Endothelial cell of umbilical vein (primary cell): ENCODE data around the gene TSPAN13. TPM values are rescaled to one million over a fixed set of nuclear protein-coding genes. Genes with fewer than 3 reads are reported as not detected.

Experiments used
- BruUV-seq: library from RNA; stranded (reverse); fragments of 400-500 nt; replicated peaks from 2 replicates; lab custom pipeline; 2021; lab: Mats Ljungman, UMichigan
- CTCF ChIA-PET: fragments of 300-600, 350-600 bp; sonication (Branson Sonifier 250); formaldehyde crosslinking; loops from one replicate; lab custom pipeline; 2021; ENCODE audit warnings: antibody characterized with exemption, inconsistent platforms; lab: Charles Lee
- POLR2A ChIA-PET: fragments of 300-600, 350-600 bp; sonication (Branson Sonifier 250); formaldehyde crosslinking; loops from one replicate; lab custom pipeline; 2021; ENCODE audit warnings: antibody characterized with exemption, inconsistent platforms; lab: Charles Lee
- DNase-seq: peaks from one replicate; pipeline ENCODE4 v3.0.0-alpha.2; 2011; ENCODE audit warnings: low read depth, low spot score
- FAIRE-seq: peaks from 2 replicates; lab custom pipeline; 2011; peaks lifted over from hg19 to GRCh38; lab: Jason Lieb, UNC
- H2AFZ ChIP-seq: 2 replicates; pipeline ENCODE4 v1.6.0; 2012; ENCODE audit warnings: low read depth, low read length, control low read depth, inconsistent platforms
- H3K27ac ChIP-seq: 2 replicates; pipeline ENCODE4 v1.5.1; 2011; ENCODE audit warnings: low read depth, mild to moderate bottlenecking, control low read depth, low read length, moderate library complexity; ENCODE audit not compliant: insufficient read depth
- H3K27me3 ChIP-seq, 2 experiments: 2 replicates each; pipeline versions ENCODE4 v1.6.0 to v1.6.1; 2011; ENCODE audit warnings: low read length in 2 of 2, mixed read lengths in 1 of 2; ENCODE audit not compliant: control insufficient read depth in 2 of 2, insufficient read depth in 2 of 2
- H3K36me3 ChIP-seq, 2 experiments: 2 replicates in 1 of 2; 3 replicates in 1 of 2; pipeline ENCODE4 v1.5.1; 2011; ENCODE audit warnings: low read length in 2 of 2, mild to moderate bottlenecking in 1 of 2, moderate library complexity in 1 of 2; ENCODE audit not compliant: control insufficient read depth in 2 of 2, insufficient read depth in 2 of 2; ENCODE audit errors: extremely low read depth in 1 of 2
- H3K4me1 ChIP-seq: 3 replicates; pipeline ENCODE4 v1.5.1; 2011; ENCODE audit warnings: mild to moderate bottlenecking, low read length; ENCODE audit not compliant: control insufficient read depth, insufficient read depth; ENCODE audit errors: extremely low read depth
- H3K4me2 ChIP-seq: 2 replicates; pipeline ENCODE4 v1.6.1; 2011; ENCODE audit warnings: low read length, control low read depth, mixed read lengths; ENCODE audit not compliant: insufficient read depth
- H3K4me3 ChIP-seq, 3 experiments: fragments of 200-600 bp in 1 of 3; sonication (generic), shearing (Covaris generic) in 1 of 3; replicated peaks in 1 of 3; 2 replicates each; pipeline ENCODE4 v1.5.1; 2011 to 2016; ENCODE audit warnings: control low read depth in 3 of 3, low read length in 3 of 3, mild to moderate bottlenecking in 2 of 3, inconsistent platforms in 1 of 3, low read depth in 1 of 3, moderate library complexity in 1 of 3; ENCODE audit not compliant: insufficient read depth in 1 of 3
- H3K79me2 ChIP-seq: 2 replicates; pipeline ENCODE4 v1.6.0; 2012; ENCODE audit warnings: low read length, inconsistent platforms; ENCODE audit not compliant: control insufficient read depth, insufficient read depth
- H3K9ac ChIP-seq: replicated peaks from 2 replicates; pipeline ENCODE3; 2011; ENCODE audit warnings: low read length, control low read depth; ENCODE audit not compliant: insufficient read depth; ENCODE audit errors: extremely low read depth
- H3K9me1 ChIP-seq: replicated peaks from 3 replicates; pipeline ENCODE4 v1.6.0; 2011; ENCODE audit warnings: mild to moderate bottlenecking, low read length; ENCODE audit not compliant: control insufficient read depth, insufficient read depth; ENCODE audit errors: extremely low read depth
- H3K9me3 ChIP-seq: replicated peaks from 2 replicates; pipeline ENCODE4 v1.5.1; 2012; ENCODE audit warnings: low read length, inconsistent platforms; ENCODE audit not compliant: control insufficient read depth, insufficient read depth
- H4K20me1 ChIP-seq: replicated peaks from 2 replicates; pipeline ENCODE3; 2011; ENCODE audit warnings: mild to moderate bottlenecking, low read length; ENCODE audit not compliant: control insufficient read depth, insufficient read depth; ENCODE audit errors: extremely low read depth
- EZH2 ChIP-seq: IDR thresholded peaks from 2 replicates; pipeline ENCODE4 v1.6.1; 2012; ENCODE audit warnings: borderline replicate concordance, low read depth, mild to moderate bottlenecking, moderate library complexity, low read length, inconsistent platforms; ENCODE audit not compliant: severe bottlenecking
- FOS ChIP-seq: IDR thresholded peaks from 2 replicates; pipeline ENCODE4 v1.6.1; 2011; ENCODE audit warnings: mild to moderate bottlenecking, low read length, moderate library complexity, borderline replicate concordance; ENCODE audit not compliant: insufficient read depth
- GATA2 ChIP-seq: IDR thresholded peaks from 2 replicates; pipeline ENCODE4 v1.7.0; 2011; ENCODE audit warnings: low read depth, mild to moderate bottlenecking, moderate library complexity, mixed read lengths, low read length; ENCODE audit not compliant: insufficient read length, insufficient read depth
- JUN ChIP-seq: IDR thresholded peaks from 2 replicates; pipeline ENCODE4 v1.6.1; 2011; ENCODE audit warnings: borderline replicate concordance, low read depth; ENCODE audit not compliant: insufficient read length, insufficient read depth
- MYC ChIP-seq: IDR thresholded peaks from one replicate; pipeline ENCODE4 v1.6.1; 2011; ENCODE audit warnings: mild to moderate bottlenecking, low read depth, low read length
- POLR2A ChIP-seq: IDR thresholded peaks from 2 replicates; pipeline ENCODE4 v1.6.1; 2012; ENCODE audit warnings: low read depth, mild to moderate bottlenecking, control low read depth, low read length
- POLR2AphosphoS5 ChIP-seq: IDR thresholded peaks from 2 replicates; pipeline ENCODE4 v1.6.1; 2012; ENCODE audit warnings: low read depth, mild to moderate bottlenecking, control low read depth, low read length, moderate library complexity; ENCODE audit not compliant: insufficient read depth
- dilution Hi-C: fragments of 300-500 bp; cut with MboI; formaldehyde crosslinking; loops from one replicate; pipeline ENCODE4 v1.15.0; 2019; ENCODE audit warnings: low sequenced_read_pairs; ENCODE audit not compliant: extremely low pct_ligation_motif_present
- intact Hi-C: fragments of 100-400 bp; cut with micrococcal nuclease; formaldehyde crosslinking; loops from one replicate; pipeline ENCODE4 v1.10.0; 2022
- polyA plus RNA-seq, 4 experiments: library from polyadenylated mRNA; depleted of rRNA in 3 of 4; stranded (reverse) in 3 of 4; unstranded in 1 of 4; fragments of >200 nt; gene quantifications; 2 replicates each; pipeline versions ENCODE4 v1.2.1 to v1.2.3, GENCODE V29; 2011 to 2012; ENCODE audit warnings: missing spikeins in 1 of 4
- total RNA-seq: library from RNA; stranded (reverse); gene quantifications from 2 replicates; pipeline ENCODE4 v1.2.3, GENCODE V29; 2021
- TF ChIP-seq, protein P1 (sequence below), 2 donors: IDR thresholded peaks; 1 replicate in 1 of 2; 2 replicates in 1 of 2; pipeline ENCODE4 v1.5.1; 2011; ENCODE audit warnings: low read length in 2 of 2, mild to moderate bottlenecking in 2 of 2, moderate library complexity in 2 of 2, control low read depth in 1 of 2, inconsistent platforms in 1 of 2, low read depth in 1 of 2; ENCODE audit not compliant: insufficient read depth in 1 of 2; ENCODE audit errors: extremely low read depth in 1 of 2
- TF ChIP-seq, protein P2 (sequence below): IDR thresholded peaks from 2 replicates; pipeline ENCODE4 v1.6.1; 2011; ENCODE audit not compliant: insufficient read depth, insufficient read length

TSPAN13 gene
- total and polyA plus RNA-seq, 2 donors (not counting 3 experiments of a cell fraction or from before 2014, with no cell fraction given): 13.3 to 33.0 TPM

DNA sequence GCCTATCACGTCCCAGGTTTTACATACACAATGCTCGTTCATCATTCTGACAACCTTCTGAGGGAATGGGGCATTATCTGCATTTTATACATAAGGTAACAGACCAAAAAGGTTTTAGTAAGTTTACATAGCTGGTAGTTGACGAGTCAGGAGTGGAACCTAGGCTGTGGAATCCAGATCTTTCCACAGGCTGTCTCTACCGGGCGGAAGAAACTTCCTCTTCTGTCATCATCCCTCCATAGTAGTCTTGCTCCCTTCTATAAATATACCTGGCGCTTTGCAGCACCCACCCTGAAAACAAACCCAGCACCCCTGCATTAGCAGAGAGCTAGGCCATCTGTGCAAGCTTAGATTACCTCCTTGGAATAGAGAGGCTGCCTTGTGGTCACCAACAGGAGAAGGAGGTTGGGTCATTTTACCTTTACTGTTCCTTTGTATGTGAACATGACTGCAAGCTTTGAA lies 1.3 kb downstream of the TSPAN13 start:
- H3K36me3 ChIP-seq: no peaks in the 10 kb centered on the region
- H3K27ac ChIP-seq: no peak overlapping the region
- dilution Hi-C loops (no loop called here), intact Hi-C loops (loop anchor here (1.0 to 5.0 kb wide), 2 partner anchors 58 to 108 kb away; partner anchors contain the start of genes ANKMY2 and BZW2)
- DNase-seq: no peak
- peaks cover 2% of the 10 kb centered on the region for H3K9me1 ChIP-seq
- no peaks in the 10 kb centered on the region for H3K79me2 ChIP-seq
- ChIA-PET CTCF (interaction anchor here (1.3 to 3.1 kb wide), 3 partner anchors 11 to 190 kb away, joined by 3 to 8 read pairs (median 7); no protein-coding TSS in a partner anchor), POLR2A (no interaction called here)
- peak overlapping the region; percentile 97 for H3K4me2 ChIP-seq
- H3K9ac ChIP-seq: peak overlapping the region; percentile 71
- no peaks in the 10 kb centered on the region for H4K20me1 ChIP-seq
- no peaks in the 10 kb centered on the region for H3K27me3 ChIP-seq
- H3K9me3 ChIP-seq: no peaks in the 10 kb centered on the region
- no peak for TF ChIP-seq JUN
- no peak for TF ChIP-seq GATA2
- no peak for TF ChIP-seq EZH2
- TF ChIP-seq FOS: no peak
- TF ChIP-seq, protein P1, sequence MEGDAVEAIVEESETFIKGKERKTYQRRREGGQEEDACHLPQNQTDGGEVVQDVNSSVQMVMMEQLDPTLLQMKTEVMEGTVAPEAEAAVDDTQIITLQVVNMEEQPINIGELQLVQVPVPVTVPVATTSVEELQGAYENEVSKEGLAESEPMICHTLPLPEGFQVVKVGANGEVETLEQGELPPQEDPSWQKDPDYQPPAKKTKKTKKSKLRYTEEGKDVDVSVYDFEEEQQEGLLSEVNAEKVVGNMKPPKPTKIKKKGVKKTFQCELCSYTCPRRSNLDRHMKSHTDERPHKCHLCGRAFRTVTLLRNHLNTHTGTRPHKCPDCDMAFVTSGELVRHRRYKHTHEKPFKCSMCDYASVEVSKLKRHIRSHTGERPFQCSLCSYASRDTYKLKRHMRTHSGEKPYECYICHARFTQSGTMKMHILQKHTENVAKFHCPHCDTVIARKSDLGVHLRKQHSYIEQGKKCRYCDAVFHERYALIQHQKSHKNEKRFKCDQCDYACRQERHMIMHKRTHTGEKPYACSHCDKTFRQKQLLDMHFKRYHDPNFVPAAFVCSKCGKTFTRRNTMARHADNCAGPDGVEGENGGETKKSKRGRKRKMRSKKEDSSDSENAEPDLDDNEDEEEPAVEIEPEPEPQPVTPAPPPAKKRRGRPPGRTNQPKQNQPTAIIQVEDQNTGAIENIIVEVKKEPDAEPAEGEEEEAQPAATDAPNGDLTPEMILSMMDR (IDR thresholded peaks at IDR 0.05; ENCODE audit: extremely low read depth in 1 of 2, insufficient read depth in 1 of 2, low read depth in 1 of 2, low read length in 2 of 2): no peak
- TF ChIP-seq, protein P2, sequence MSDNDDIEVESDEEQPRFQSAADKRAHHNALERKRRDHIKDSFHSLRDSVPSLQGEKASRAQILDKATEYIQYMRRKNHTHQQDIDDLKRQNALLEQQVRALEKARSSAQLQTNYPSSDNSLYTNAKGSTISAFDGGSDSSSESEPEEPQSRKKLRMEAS: no peak
- no peak for TF ChIP-seq POLR2A
- TF ChIP-seq MYC: no peak
- no peak for TF ChIP-seq POLR2AphosphoS5
- BruUV-seq: no TSS peak
- H3K4me1 ChIP-seq: peaks cover 12% of the 10 kb centered on the region
- FAIRE-seq: no peak
- peak overlapping the region; percentile 96 for H2AFZ ChIP-seq
- peak overlapping the region in 1 of 3 experiments; percentile 81 for H3K4me3 ChIP-seq
